TTC549 (cell line): ENCODE measurements around the gene UFM1.
"Not testable (repeated sequence)": the region's sequence is repeated elsewhere in the genome, so short reads cannot be mapped to it uniquely, and the experiment has no call there.

Experiments used
- FAIRE-seq: peaks from 2 replicates; lab custom pipeline; 2012; peaks lifted over from hg19 to GRCh38; lab: Jason Lieb, UNC

Gene UFM1

DNA sequence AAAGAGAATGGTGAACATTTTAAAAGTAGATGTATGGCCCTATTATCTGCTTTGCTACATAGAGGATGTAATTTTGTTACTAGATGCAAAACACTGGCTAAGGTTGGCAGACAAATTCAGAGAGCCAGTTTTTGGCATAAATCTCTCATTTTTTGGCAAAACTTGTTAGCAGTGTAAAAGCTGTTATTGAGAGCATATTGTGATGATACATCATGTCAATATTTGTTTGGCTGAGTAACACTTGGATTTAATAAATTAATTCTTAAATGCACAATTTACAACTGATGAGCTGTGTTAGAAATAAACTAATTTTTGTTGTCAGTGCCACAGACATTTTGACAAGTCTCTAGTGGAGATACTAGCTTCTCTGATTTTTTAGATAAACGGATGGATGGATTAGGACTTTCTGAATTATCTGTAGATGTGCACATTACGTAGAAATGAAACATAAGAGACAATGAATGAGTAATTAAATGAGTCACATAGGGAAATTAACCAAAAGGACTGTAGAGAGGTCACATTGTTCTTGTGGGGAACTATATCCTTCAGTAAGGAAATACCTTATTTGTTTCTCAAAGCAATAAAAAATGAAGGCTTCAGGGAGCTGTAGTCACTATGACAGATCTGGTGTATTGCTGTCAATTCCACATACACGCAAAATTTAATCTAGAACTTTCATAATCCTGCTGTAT, 17.4 kb downstream of the UFM1 start:
- no peak for FAIRE-seq

DNA sequence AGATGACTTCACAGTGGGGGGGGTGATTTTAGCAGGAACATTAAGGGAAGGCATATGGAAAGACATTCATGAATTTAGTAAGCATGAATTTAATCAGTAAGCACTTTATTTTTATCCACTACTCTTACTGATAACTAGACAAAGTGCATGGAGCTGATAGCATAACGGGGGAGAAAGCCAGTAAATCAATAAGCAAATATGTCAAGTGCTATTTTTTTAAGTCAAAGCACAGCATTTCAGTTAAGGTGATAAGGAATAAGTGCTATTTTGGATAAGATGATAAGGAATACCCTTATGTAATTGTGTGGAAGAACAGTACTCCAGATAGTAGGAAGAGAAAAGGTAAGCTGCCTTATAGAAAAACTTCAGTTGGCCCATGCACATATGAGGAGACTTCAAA, 19.4 kb downstream of the UFM1 start:
- FAIRE-seq = no peak

DNA sequence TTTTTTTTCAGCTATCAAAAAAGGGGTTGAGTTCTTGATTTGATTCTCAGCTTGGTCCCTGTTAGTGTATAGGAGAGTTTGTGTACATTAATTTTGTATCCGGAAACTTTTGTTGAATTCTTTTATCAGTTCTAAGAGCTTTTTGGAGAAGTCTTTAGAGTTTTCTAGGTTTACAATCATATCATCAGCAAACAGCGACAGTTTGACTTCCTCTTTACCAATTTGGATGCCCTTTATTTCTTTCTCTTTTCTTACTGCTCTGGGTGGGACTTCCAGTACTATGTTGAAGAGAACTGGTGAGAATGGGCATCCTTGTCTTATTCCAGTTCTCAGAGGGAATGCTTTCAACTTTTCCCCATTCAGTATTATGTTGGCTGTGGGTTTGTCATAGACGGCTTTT, 20.4 kb downstream of the UFM1 start:
- not testable (repeated sequence) for FAIRE-seq

DNA sequence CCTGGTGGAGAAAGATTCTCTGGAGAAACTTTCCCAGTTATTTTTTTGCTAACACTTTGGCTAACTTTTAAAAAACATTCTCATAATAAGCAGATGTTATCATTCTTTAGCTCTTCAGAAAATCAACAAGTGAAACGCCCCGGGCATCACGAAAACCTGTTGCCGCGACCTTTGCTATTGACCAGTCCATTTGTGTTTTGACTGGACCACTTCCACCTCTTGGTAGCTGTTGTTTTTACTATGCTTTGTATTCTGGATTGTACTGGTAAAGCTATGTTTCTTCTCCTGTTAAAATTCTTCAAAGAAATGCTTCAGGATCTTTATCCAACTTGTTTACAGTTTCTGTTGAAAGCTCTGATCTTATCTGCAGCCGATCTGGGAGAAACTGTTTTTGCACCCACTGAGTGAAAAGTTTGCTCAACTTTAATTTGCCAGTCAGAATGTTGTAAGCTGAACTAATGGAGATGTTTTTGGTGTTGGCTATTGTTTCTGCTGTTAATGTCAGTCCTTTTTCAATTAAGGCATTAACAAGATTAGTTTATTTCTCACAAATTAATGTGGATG, 23.3 kb downstream of the UFM1 start:
- FAIRE-seq = no peak

DNA sequence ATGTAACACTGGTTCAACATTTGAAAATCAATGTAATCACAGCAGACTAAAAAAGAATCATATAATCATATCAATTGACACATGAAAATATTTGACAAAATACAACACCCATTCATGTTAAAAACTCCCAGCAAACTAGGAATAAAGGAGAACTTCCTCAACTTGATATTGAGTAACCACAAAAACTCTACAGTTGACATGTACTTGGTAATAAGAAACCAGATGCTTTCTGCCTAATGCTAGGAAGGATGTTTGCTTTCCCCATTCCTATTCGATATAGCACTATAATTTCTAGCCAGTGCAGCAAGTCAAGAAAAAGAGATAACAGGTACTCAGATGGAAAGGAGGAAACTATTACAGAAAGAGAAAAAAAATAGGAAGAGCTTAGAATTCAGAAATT, 26.9 kb downstream of the UFM1 start:
- FAIRE-seq = no peak

DNA sequence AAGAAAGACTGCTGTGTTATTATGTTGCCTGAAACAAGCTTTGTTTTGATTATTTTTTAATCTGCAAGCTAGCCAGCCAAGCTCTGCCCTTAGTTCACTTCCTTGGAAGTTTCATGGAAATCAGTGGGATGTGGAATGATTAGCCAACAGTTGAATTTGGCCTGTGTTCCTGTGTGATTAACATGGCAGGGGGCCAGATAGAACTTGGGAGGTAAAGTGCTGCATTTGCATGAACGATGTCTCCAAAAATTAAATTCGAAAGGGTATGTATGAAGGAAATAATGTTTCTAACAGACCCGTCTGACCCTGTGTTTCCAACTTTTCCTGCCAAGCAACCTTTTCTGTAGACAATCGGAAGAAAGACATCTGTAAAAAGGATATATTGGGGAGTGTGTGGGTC, 32.2 kb downstream of the UFM1 start:
- FAIRE-seq = no peak

DNA sequence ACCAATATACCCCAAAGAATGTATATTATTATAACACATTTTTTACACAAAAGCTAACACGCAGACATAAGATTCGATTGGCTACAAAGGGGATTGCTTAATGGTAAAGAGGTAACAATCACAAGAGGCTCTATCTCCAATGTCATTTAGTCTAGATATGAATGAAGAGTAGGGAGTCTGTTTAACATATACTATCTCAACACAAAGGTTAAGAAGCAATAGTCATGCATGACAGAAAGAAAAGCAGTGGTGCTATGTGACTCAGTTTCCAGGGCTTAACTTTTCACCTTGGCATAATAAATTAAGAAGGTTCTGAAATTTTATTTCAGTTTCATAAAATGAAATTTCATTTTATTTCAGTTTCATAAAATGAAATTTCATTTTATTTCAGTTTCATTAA, 33.3 kb downstream of the UFM1 start:
- FAIRE-seq = no peak

DNA sequence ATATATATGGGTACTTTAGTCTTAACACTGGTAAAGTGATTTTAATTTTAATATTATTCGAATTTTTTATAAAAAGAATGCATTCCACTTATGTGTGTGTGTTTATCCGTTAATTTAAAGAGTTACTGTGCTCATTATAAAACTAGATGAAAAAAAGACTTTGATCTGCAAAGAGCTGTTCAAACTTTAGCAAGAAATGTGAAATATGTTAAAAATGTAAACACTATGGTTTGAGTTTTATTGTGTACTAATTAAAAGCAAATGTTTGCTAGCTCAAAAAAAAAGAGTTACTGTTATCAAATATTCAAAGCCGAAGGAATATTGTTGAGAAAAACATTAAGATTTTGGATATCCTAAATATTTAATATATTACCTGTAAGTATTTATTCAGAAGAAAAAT, 34.5 kb downstream of the UFM1 start:
- FAIRE-seq = no peak

DNA sequence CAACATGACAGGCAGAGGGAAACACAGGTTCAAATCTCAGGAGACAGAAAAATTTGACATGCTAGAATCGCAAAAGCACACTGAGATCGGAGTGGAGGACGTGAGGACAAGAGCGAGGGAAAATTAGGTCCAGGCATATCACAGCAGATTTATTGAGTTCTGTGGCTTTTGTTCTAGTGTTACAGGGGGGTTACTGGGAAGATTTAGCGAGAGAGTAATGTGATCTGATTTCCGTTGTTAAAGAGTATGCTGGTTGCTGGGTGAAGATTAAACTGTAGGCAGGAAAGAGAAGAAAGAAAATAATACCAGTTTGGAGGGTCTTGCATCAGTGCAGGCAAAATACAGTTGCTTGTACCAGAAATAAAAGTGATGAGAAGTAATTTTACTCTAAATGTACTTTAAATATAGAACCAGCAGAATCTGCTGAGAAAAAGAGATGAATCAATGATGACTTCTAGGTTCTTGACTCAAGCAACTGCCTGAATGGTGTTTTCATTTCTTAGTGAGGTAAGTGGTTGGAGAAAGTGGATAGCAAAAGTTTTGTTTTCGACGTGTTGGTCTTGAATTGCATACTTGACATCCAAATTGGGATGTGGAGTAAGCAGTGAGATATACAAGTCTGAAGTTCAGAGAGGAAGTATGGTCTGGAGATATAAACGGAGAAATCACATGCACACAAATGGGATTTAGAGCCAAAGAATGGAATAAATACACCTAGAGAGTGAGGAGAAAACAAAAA, 35.7 kb downstream of the UFM1 start:
- FAIRE-seq = no peak

DNA sequence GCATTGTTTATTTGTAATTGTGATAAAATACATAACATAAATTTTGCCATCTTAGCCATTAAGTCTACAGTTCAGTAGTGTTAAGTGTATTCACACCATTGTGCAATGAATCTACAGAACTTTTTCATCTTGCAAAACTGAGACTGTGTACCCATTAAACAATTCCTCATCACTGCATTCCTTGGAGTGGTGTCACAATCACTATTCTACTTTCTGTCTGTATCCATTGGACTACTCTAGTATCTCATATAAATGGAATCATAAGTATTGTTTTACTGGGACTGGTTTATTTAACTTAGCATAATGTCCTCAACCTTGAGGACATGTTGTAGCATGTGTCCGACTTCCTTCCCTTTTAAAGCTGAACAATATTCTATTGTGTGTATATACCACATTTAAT, 36.8 kb downstream of the UFM1 start:
- no peak for FAIRE-seq

DNA sequence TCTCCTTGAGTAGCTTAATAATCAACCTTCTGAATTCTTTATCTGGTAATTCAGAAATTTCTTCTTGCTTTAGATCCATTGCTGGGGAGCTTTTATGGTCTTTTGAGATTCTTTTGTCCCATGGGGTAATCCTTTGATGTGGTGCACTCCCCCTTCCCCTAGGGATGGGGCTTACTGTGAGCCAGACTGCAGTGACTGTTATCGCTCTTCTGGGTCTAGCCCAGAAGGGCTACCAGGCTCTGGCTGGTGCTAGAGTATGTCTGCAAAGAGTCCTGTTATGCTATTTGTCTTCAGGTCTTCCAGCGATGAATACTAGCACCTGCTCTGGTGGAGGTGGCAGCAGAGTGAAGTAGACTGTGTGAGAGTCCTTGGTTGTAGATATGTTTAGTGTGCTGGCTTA, 41.7 kb downstream of the UFM1 start:
- no peak for FAIRE-seq

DNA sequence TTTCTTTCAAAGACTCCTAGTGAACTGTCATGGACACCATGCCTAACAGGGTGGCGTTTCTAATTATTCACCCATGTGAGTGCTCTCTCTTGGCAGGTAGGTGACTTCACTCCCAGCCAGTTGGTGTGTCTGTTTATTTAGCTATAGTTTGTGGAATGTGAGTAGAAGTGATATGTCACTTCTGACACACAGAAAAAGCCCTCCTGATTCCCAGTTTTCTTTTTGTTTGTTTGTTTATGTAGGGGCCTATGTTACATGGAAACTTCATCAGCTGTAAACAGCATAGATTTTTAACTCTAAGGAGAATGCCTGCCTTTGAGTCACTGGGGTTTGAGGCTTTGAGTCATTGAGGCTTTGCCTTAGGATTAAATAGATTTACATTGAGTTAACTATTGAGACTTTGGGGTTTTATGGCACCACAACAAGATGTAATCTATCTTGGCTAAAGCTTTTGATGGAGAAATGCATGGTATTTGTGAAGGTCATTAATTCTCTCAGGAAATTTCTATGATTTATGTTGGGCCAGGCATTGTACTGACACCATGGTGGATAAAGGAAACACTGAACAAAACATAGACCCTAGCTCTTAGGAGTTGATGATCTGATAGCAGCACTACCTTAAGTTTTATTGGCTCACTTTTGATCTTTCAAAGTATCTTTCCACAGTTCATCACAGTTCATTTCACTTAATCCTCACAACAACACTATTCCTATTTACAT, 45.3 kb downstream of the UFM1 start:
- FAIRE-seq = no peak

DNA sequence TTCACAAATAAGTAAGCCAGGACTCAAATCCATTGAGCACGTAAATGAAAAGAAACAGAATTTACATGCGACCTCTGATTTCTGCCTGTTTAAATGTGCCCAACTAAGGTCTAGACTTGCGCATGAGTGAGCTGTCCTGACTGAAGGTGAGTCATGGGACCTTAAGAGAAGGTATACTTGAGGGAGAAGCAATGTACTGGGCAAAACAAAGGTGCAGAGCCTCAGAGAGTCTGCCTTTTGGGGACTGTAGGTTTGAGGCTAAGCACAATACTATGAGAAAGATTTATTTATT, 45.8 kb downstream of the UFM1 start:
- no peak for FAIRE-seq

DNA sequence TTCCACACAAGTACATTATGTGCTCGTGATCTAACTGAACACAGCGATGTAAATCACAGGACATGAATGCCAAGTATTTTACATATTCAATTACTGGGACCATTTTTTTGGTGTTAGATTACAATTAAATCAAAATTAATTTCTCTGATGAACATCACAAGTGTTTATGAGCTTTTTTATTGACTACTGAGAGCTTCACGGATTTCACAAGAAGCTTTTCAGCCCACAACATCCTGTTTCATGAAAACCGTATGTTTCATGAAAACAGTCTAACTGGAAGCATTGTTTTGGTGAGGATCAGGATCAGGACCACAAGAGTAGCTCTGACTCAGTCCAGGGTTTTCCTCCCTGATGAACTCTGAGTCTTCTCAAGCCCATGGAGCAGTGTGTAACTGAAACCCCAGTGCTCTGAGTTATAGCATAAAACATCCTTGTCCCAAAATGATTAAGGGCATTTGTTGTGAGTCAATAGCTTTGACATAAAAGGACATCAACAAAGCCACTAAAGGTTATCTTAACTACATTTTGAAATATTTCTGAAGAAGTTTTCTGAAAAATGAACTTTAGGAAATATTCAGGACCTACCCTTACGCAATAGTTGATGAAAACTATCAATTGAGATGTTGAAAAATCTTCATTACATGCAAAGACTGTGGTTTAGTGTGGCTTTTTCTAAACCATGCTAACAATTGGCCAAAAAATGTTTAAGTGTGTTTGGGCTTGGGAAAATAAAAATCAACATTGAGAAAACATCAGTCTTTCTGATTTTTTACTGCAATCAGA, 49.3 kb downstream of the UFM1 start:
- FAIRE-seq = no peak

DNA sequence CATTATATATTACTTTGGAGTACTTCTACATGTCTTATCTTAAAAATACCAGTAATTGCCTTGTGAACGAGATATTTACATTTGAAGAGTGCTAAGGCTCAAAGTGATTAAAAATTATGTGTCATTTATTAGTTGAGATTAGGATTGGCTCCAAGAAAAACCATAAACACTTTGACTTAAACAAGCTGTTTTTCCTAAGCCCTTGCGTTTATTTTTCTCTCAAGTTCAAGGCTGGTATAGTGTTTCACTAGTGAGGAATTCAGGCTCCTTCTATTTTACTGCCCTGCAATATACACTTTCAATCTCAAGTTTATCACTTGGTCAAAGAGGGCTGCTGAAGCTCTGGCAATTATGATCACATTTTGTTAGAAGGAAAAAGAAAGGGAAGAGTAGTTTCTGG, 49.9 kb downstream of the UFM1 start:
- no peak for FAIRE-seq

DNA sequence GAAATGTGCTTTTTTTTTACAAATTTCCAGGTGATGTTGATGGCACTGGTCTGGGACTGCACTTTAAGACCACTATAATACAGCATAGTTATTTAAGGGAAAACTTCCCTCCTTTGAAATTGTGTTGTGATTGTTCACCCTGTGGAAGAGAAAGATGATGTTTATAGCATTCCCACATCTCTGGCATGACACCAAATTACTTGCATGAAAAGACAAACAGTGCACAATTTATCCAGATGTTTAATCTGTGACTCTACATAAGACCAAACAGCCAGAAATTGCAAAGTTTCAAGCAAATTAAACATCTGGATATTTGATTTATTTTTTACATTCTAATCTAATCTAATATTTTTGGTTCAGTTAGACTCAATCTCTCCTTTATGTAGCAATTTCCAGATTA, 51.6 kb downstream of the UFM1 start:
- no peak for FAIRE-seq

DNA sequence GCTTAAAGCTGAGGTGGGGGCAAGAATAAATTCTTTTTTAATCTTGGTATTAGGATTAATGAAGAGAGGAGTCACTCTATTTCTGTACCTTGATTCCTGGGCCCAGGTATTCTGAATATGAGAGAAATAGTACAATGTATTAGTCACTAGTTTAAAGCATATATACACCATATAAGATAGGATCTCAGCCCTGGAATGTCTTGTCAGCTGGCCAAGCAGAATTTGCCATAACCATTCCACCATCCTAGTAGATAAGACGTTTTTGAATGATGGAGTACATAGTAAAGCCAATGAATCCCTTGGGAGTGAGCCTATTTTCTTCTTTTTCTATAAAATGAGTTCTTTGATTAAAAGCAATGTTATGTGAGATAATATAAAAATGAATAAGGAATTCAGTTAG, 55.6 kb downstream of the UFM1 start:
- FAIRE-seq = no peak

DNA sequence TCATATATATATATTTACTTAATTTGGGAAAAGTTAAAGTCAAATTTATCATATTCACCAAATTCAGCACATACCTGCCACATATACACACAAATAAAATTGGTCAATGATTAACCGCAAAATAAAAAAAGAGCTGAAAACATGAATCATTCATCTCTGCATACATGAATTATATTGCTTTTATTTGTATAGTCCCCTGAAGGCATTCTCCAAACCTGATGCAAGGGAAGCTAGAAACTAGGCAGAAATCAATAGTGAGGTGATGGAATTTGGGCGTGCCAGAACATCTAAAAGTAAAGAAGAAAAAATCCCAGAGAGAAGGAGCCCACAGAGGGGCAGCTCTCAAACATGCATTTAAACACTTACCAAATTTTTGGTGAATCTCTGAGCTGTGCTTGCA, 60.1 kb downstream of the UFM1 start:
- FAIRE-seq = no peak

DNA sequence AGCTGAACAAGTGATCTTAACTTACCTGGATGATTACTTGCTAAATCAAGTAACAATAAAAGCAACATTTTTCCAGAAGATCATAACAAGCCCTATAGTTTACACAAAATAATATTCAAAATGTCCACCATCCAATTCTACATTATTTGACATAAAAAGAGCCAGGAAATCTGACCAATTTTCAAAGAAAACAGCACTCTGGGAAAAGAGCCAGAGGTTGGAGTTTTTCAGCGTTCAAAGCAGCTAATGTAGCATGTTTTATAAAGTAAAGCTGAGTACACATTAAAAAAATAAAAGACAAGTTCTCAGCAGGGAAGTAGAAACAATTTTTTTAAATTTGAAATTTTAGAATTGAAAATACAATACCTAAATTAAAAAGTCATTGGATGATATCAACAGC, 62.6 kb downstream of the UFM1 start:
- FAIRE-seq = no peak
